NCI-H2171 treated with DMSO at 0.1 percent for 48 hours (cell line): ENCODE results near the gene PLLP.

Experiments
- DNase-seq: peaks from one replicate; lab custom pipeline; 2025; lab: John Stamatoyannopoulos, UW

PLLP gene

GRCh38 chr16:57256601-57257395, 27.7 kb downstream of the PLLP start:
- DNase-seq, result no peak

GRCh38 chr16:57255686-57256415, 28.6 kb downstream of the PLLP start:
- DNase-seq, result no peak

GRCh38 chr16:57253466-57253865, 31.0 kb downstream of the PLLP start:
- DNase-seq, result no peak

- no peak for DNase-seq
Measured at GRCh38 chr16:57252148-57252721, 32.2 kb downstream of the PLLP start.

- DNase-seq, result no peak
Measured at GRCh38 chr16:57251352-57251751, 33.1 kb downstream of the PLLP start.

- no peak for DNase-seq
Measured at GRCh38 chr16:57245472-57246113, 38.9 kb downstream of the PLLP start.

GRCh38 chr16:57244767-57245471, 39.6 kb downstream of the PLLP start, which contains the start of gene ARL2BP:
Gene ARL2BP, plus strand, starts transcription at chr16:57245259. Its CDS starts 109 bp downstream, at chr16:57245368.
- DNase-seq, result peak; percentile 96

GRCh38 chr16:57244463-57244766, 40.1 kb downstream of the PLLP start:
- DNase-seq, result no peak

- no peak for DNase-seq
Measured at GRCh38 chr16:57242650-57243049, 41.8 kb downstream of the PLLP start.

- DNase-seq, result no peak
Measured at GRCh38 chr16:57240851-57241250, 43.6 kb downstream of the PLLP start.

GRCh38 chr16:57239107-57239506, 45.4 kb downstream of the PLLP start:
- DNase-seq, result no peak

GRCh38 chr16:57238682-57239081, 45.8 kb downstream of the PLLP start:
- no peak for DNase-seq

GRCh38 chr16:57236022-57236350, 48.5 kb downstream of the PLLP start:
- DNase-seq, result no peak

GRCh38 chr16:57235128-57236021, 49.1 kb downstream of the PLLP start:
- peak; percentile 59 for DNase-seq

- no peak for DNase-seq
Measured at GRCh38 chr16:57234707-57235092, 49.8 kb downstream of the PLLP start.

GRCh38 chr16:57233944-57234706, 50.3 kb downstream of the PLLP start:
- no peak for DNase-seq

- DNase-seq, result peak; percentile 40
Measured at GRCh38 chr16:57231821-57232350, 52.6 kb downstream of the PLLP start.

GRCh38 chr16:57229079-57229478, 55.4 kb downstream of the PLLP start:
- no peak for DNase-seq

- DNase-seq, result no peak
Measured at GRCh38 chr16:57226701-57227621, 57.5 kb downstream of the PLLP start.
